Keratinocyte (primary cell): ENCODE data around the gene TMEM38A. TPM values are rescaled to one million over a fixed set of nuclear protein-coding genes. Genes with fewer than 3 reads are reported as not detected.

Source experiments
- DNase-seq: peaks from one replicate; pipeline ENCODE4 v3.0.0-alpha.2; 2011; ENCODE audit warnings: low read depth, missing footprints, low spot score
- FAIRE-seq: peaks from 2 replicates; lab custom pipeline; 2011; peaks lifted over from hg19 to GRCh38; lab: Jason Lieb, UNC
- H2AFZ ChIP-seq: 2 replicates; pipeline ENCODE4 v1.6.0; 2012; ENCODE audit warnings: low read length, control low read depth, inconsistent platforms; ENCODE audit not compliant: control insufficient read depth
- H3K27ac ChIP-seq: 2 replicates; pipeline ENCODE4 v1.5.1; 2011; ENCODE audit warnings: low read length; ENCODE audit not compliant: control insufficient read depth, insufficient read depth
- H3K27me3 ChIP-seq: 3 replicates; pipeline ENCODE4 v1.6.0; 2011; ENCODE audit warnings: low read length; ENCODE audit not compliant: control insufficient read depth, insufficient read depth; ENCODE audit errors: extremely low read depth
- H3K36me3 ChIP-seq, 2 experiments: 2 replicates in 1 of 2; 3 replicates in 1 of 2; pipeline ENCODE4 v1.5.1; 2011; ENCODE audit warnings: low read length in 2 of 2, mild to moderate bottlenecking in 1 of 2; ENCODE audit not compliant: control insufficient read depth in 2 of 2, insufficient read depth in 2 of 2; ENCODE audit errors: extremely low read depth in 1 of 2
- H3K4me1 ChIP-seq: 3 replicates; pipeline ENCODE4 v1.5.1; 2011; ENCODE audit warnings: low read length; ENCODE audit not compliant: control insufficient read depth, insufficient read depth; ENCODE audit errors: extremely low read depth
- H3K4me2 ChIP-seq: 3 replicates; pipeline ENCODE4 v1.6.0; 2011; ENCODE audit warnings: low read depth, low read length; ENCODE audit not compliant: control insufficient read depth, insufficient read depth; ENCODE audit errors: extremely low read depth
- H3K4me3 ChIP-seq, 3 experiments: fragments of 200-600 bp in 1 of 3; sonication (generic) in 1 of 3; 2 replicates in 2 of 3; 3 replicates in 1 of 3; pipeline ENCODE4 v1.5.1; 2011 to 2016; ENCODE audit warnings: low read length in 3 of 3, mild to moderate bottlenecking in 3 of 3, control low read depth in 2 of 3, inconsistent platforms in 1 of 3, low read depth in 1 of 3, mixed read lengths in 1 of 3, mixed run types in 1 of 3, moderate library complexity in 1 of 3; ENCODE audit not compliant: control insufficient read depth in 2 of 3, insufficient read depth in 2 of 3; ENCODE audit errors: extremely low read depth in 1 of 3
- H3K79me2 ChIP-seq: 2 replicates; pipeline ENCODE4 v1.6.0; 2012; ENCODE audit warnings: low read length; ENCODE audit not compliant: control insufficient read depth, insufficient read depth
- H3K9ac ChIP-seq: 3 replicates; pipeline ENCODE4 v1.6.0; 2011; ENCODE audit warnings: low read length; ENCODE audit not compliant: control insufficient read depth, insufficient read depth; ENCODE audit errors: extremely low read depth
- H3K9me1 ChIP-seq: 3 replicates; pipeline ENCODE4 v1.6.0; 2011; ENCODE audit warnings: low read length; ENCODE audit not compliant: control insufficient read depth, insufficient read depth; ENCODE audit errors: extremely low read depth
- H3K9me3 ChIP-seq: 2 replicates; pipeline ENCODE4 v1.5.1; 2012; ENCODE audit warnings: low read depth, low read length; ENCODE audit not compliant: control insufficient read depth
- H4K20me1 ChIP-seq: 3 replicates; pipeline ENCODE4 v1.6.0; 2011; ENCODE audit warnings: low read length; ENCODE audit not compliant: control insufficient read depth, insufficient read depth; ENCODE audit errors: extremely low read depth
- CTCF ChIP-seq, 3 experiments: IDR thresholded peaks in 1 of 3; conservative IDR thresholded peaks in 1 of 3; optimal IDR thresholded peaks in 1 of 3; 2 replicates in 2 of 3; 3 replicates in 1 of 3; pipeline versions ENCODE3 to v1.5.1; 2011; ENCODE audit warnings: low read length in 3 of 3, mild to moderate bottlenecking in 3 of 3, moderate library complexity in 2 of 3, control low read depth in 1 of 3, inconsistent platforms in 1 of 3; ENCODE audit not compliant: insufficient read depth in 2 of 3; ENCODE audit errors: extremely low read depth in 1 of 3
- EZH2 ChIP-seq: IDR thresholded peaks from one replicate; pipeline ENCODE4 v1.6.1; 2012; ENCODE audit warnings: inconsistent platforms, mild to moderate bottlenecking, low read length, moderate library complexity
- dilution Hi-C: fragments of 300-500 bp; cut with MboI; formaldehyde crosslinking; loops from one replicate; pipeline ENCODE4 v1.7.0; 2020; ENCODE audit warnings: low sequenced_read_pairs; ENCODE audit not compliant: extremely low pct_ligation_motif_present
- polyA plus RNA-seq, 5 experiments: library from polyadenylated mRNA; depleted of rRNA in 3 of 5; stranded (reverse) in 3 of 5; stranded (forward) in 1 of 5; unstranded in 1 of 5; fragments of >200 nt; gene quantifications; 1 replicate in 1 of 5; 2 replicates in 3 of 5; 3 replicates in 1 of 5; pipeline versions ENCODE4 v1.2.1 to v1.2.3, GENCODE V29; 2011 to 2012; ENCODE audit warnings: missing spikeins in 2 of 5, low read depth in 1 of 5, low replicate concordance in 1 of 5

The TMEM38A gene
- polyA plus RNA-seq, 1 donor (not counting 4 experiments of a cell fraction or from before 2014, with no cell fraction given): 2.5 TPM

DNA sequence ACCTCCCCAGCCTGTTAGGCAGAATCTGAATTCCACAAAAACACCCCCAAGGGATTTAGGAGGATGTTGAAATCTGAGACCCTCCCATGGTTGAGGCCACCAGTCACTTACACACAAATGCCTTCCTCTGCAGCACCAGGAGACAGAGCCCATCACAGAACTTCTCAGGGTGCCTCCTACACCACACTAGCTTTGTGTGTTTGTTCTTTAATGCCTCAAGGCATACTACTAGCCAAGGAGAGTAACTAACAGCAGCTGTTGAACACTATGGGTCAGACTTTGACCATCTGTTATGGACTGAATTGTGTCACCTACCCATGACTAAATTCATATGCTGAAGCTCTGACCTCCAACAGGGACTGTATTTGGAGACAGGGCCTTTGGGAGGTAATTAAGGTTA lies 23.4 kb upstream of the TMEM38A start:
- DNase-seq: no peak
- Histone ChIP-seq H3K9me1 (no peaks in the 10 kb centered on the region), H3K36me3 (peaks cover 26 to 29% of the 10 kb centered on the region in 2 experiments), H3K4me3 (no peak overlapping the region), H3K4me2 (no peak overlapping the region), H4K20me1 (no peaks in the 10 kb centered on the region), H3K79me2 (peaks cover 51% of the 10 kb centered on the region), H2AFZ (no peak overlapping the region), H3K9me3 (no peaks in the 10 kb centered on the region), H3K27ac (no peak overlapping the region), H3K4me1 (no peaks in the 10 kb centered on the region), H3K9ac (no peak overlapping the region), H3K27me3 (no peaks in the 10 kb centered on the region)
- dilution Hi-C loops: no loop called here
- FAIRE-seq: no peak
- TF ChIP-seq EZH2: no peak
- no peak for TF ChIP-seq CTCF (optimal IDR thresholded peaks at IDR 0.05 in 1 of 3, IDR thresholded peaks at IDR 0.05 in 1 of 3, conservative IDR thresholded peaks at IDR 0.05 in 1 of 3; ENCODE audit: extremely low read depth in 1 of 3, insufficient read depth in 2 of 3, low read length in 3 of 3)

DNA sequence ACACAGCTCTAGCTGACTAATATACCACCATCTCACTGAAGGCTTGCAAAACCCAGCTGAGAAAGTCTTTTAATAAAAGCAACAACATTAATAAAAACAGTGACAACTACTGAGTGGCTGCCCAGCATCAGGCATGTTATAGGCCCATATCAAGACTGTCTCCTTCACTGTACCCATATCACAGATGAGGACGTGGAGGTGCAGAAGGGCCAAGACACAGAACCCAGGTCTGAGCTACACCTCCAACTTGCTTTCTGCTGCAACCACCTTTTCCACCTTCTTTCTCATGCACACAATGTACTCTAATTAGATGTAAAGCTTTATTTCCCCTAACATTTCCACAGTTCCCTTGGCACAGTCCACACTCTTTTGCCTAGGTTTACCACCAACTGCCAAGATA lies 22.3 kb upstream of the TMEM38A start:
- H3K4me3 ChIP-seq: no peak overlapping the region
- FAIRE-seq: no peak
- H3K36me3 ChIP-seq: peaks cover 28 to 31% of the 10 kb centered on the region in 2 experiments
- H3K27me3 ChIP-seq: no peaks in the 10 kb centered on the region
- peaks cover 55% of the 10 kb centered on the region for H3K79me2 ChIP-seq
- no peak overlapping the region for H3K9ac ChIP-seq
- H3K4me1 ChIP-seq: no peaks in the 10 kb centered on the region
- no peak for DNase-seq
- TF ChIP-seq CTCF (optimal IDR thresholded peaks at IDR 0.05 in 1 of 3, IDR thresholded peaks at IDR 0.05 in 1 of 3, conservative IDR thresholded peaks at IDR 0.05 in 1 of 3; ENCODE audit: extremely low read depth in 1 of 3, insufficient read depth in 2 of 3, low read length in 3 of 3) (no peak), EZH2 (no peak)
- no peak overlapping the region for H3K27ac ChIP-seq
- no peaks in the 10 kb centered on the region for H3K9me1 ChIP-seq
- no peaks in the 10 kb centered on the region for H4K20me1 ChIP-seq
- H3K4me2 ChIP-seq: no peak overlapping the region
- dilution Hi-C loops: no loop called here
- no peak overlapping the region for H2AFZ ChIP-seq
- H3K9me3 ChIP-seq: no peaks in the 10 kb centered on the region
